ENCODE results near the gene PAH. TPM values are rescaled to one million over a fixed set of nuclear protein-coding genes. Genes with fewer than 3 reads are reported as not detected.

Gene PAH
- polyA plus RNA-seq, 1 of the 3 experiments (the other 2 are of a cell fraction): not detected

DNA sequence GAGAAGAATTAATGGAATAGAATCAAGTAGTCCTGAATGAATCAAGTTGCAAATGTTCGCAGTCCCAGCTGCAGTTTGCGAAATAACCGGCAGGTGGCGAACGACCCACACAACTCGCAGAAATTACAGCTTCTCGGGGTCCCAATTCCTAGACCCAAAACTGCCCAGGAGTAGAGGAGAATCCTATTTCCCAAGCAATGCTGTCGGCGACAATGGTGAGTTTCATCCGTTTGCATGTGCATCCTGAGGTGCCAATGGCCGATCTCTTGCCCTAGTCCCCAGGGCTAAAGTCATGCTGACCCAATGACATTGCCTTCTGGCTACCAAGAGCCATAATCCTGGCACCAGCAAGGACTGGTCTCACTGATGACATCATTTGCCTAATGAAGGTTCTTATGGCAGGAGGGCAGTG, 31.9 kb upstream of the PAH start:
- H3K4me1 ChIP-seq (ENCODE audit: control insufficient read depth in 1 of 2, insufficient read depth in 2 of 2, low read depth in 1 of 2, low read length in 1 of 2): peaks cover 0 to 7% of the 10 kb centered on the region in 2 experiments; a peak in 1 of 4 replicates
- ChIA-PET CTCF (interaction anchor here (0.7 to 7.2 kb wide), 36 partner anchors 9 to 684 kb away, joined by 3 to 138 read pairs (median 4); partner anchors contain the start of gene C12orf42), POLR2A (no interaction called here)
- no peaks in the 10 kb centered on the region for H3K79me2 ChIP-seq (ENCODE audit: insufficient read depth)
- peak; percentile 61 for DNase-seq
- H3K27me3 ChIP-seq (ENCODE audit: insufficient read depth): no peaks in the 10 kb centered on the region
- H3K9me2 ChIP-seq: no peaks in the 10 kb centered on the region
- H3K9ac ChIP-seq: no peak overlapping the region
- TF ChIP-seq RAD21 (IDR thresholded peaks at IDR 0.05; ENCODE audit: low read length) (peak; percentile 89), SMC3 (IDR thresholded peaks at IDR 0.05; ENCODE audit: low read depth, low read length) (peak; percentile 85), MEF2A (IDR thresholded peaks at IDR 0.05; ENCODE audit: borderline replicate concordance, low read depth) (no peak)
- TF ChIP-seq, protein P1, sequence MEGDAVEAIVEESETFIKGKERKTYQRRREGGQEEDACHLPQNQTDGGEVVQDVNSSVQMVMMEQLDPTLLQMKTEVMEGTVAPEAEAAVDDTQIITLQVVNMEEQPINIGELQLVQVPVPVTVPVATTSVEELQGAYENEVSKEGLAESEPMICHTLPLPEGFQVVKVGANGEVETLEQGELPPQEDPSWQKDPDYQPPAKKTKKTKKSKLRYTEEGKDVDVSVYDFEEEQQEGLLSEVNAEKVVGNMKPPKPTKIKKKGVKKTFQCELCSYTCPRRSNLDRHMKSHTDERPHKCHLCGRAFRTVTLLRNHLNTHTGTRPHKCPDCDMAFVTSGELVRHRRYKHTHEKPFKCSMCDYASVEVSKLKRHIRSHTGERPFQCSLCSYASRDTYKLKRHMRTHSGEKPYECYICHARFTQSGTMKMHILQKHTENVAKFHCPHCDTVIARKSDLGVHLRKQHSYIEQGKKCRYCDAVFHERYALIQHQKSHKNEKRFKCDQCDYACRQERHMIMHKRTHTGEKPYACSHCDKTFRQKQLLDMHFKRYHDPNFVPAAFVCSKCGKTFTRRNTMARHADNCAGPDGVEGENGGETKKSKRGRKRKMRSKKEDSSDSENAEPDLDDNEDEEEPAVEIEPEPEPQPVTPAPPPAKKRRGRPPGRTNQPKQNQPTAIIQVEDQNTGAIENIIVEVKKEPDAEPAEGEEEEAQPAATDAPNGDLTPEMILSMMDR (IDR thresholded peaks at IDR 0.05): peak; percentile 86
- H3K9me3 ChIP-seq: no peaks in the 10 kb centered on the region
- no peaks in the 10 kb centered on the region for H4K20me1 ChIP-seq (ENCODE audit: insufficient read depth)
- peak overlapping the region in 1 of 2 experiments; percentile 37; a peak in 1 of 4 replicates for H3K4me3 ChIP-seq (ENCODE audit: low read depth in 2 of 2, low read length in 1 of 2)
- H2AFZ ChIP-seq (ENCODE audit: low read depth): no peak overlapping the region
- WGBS (ENCODE audit: low lambda C conversion rate): 6% methylated on average over 11 of the region's 11 CpGs
- no peak overlapping the region for H3K27ac ChIP-seq (ENCODE audit: low read depth in 2 of 2, low read length in 1 of 2)
- no peak overlapping the region for H3K4me2 ChIP-seq
- no peaks in the 10 kb centered on the region for H3F3A ChIP-seq (replicated peaks; ENCODE audit: insufficient read depth)
- no peaks in the 10 kb centered on the region for H3K36me3 ChIP-seq (replicated peaks in 1 of 2; ENCODE audit: control insufficient read depth in 1 of 2, insufficient read depth in 2 of 2, low read length in 1 of 2)

DNA sequence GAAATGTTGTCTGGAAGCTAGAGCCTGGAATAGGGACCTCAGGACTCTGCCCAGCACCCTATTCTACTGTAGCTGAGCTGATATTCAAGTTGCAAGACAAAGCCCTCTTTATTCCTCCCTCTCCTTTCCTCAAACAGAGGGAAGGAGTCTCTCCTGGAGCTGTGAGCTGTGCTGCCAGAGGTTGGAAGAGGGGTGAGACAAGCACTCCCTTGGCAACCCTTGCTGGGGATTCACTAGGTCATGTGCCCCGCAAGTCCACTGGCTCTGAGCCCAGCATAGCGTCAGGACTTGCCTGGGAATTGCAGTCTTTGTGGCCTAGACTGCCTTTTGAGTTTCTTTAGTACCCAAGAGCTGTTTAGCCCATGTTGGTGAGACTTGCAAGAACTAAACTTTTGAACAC, 29.0 kb upstream of the PAH start:
- H3K9me2 ChIP-seq: no peaks in the 10 kb centered on the region
- no peaks in the 10 kb centered on the region for H3K27me3 ChIP-seq (ENCODE audit: insufficient read depth)
- H3K9me3 ChIP-seq: no peaks in the 10 kb centered on the region
- H2AFZ ChIP-seq (ENCODE audit: low read depth): no peak overlapping the region
- H4K20me1 ChIP-seq (ENCODE audit: insufficient read depth): no peaks in the 10 kb centered on the region
- H3K9ac ChIP-seq: no peak overlapping the region
- no peaks in the 10 kb centered on the region for H3K79me2 ChIP-seq (ENCODE audit: insufficient read depth)
- 5% methylated on average over 2 of the region's 2 CpGs for WGBS (ENCODE audit: low lambda C conversion rate)
- H3K36me3 ChIP-seq (replicated peaks in 1 of 2; ENCODE audit: control insufficient read depth in 1 of 2, insufficient read depth in 2 of 2, low read length in 1 of 2): no peaks in the 10 kb centered on the region
- TF ChIP-seq FOXM1 (IDR thresholded peaks at IDR 0.05; ENCODE audit: low read depth) (no peak), FOXJ3 (CRISPR knock-in tag; IDR thresholded peaks at IDR 0.05) (no peak), YY1 (IDR thresholded peaks at IDR 0.05; ENCODE audit: low read depth) (no peak), RFX5 (IDR thresholded peaks at IDR 0.05; ENCODE audit: low read length) (no peak), GATA2 (CRISPR knock-in tag; IDR thresholded peaks at IDR 0.05) (no peak), SIN3A (IDR thresholded peaks at IDR 0.05; ENCODE audit: borderline replicate concordance, low read depth, low read length) (no peak), RAD21 (IDR thresholded peaks at IDR 0.05; ENCODE audit: low read length) (no peak)
- TF ChIP-seq, protein P2, sequence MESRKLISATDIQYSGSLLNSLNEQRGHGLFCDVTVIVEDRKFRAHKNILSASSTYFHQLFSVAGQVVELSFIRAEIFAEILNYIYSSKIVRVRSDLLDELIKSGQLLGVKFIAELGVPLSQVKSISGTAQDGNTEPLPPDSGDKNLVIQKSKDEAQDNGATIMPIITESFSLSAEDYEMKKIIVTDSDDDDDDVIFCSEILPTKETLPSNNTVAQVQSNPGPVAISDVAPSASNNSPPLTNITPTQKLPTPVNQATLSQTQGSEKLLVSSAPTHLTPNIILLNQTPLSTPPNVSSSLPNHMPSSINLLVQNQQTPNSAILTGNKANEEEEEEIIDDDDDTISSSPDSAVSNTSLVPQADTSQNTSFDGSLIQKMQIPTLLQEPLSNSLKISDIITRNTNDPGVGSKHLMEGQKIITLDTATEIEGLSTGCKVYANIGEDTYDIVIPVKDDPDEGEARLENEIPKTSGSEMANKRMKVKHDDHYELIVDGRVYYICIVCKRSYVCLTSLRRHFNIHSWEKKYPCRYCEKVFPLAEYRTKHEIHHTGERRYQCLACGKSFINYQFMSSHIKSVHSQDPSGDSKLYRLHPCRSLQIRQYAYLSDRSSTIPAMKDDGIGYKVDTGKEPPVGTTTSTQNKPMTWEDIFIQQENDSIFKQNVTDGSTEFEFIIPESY (IDR thresholded peaks at IDR 0.05; ENCODE audit: borderline replicate concordance, low read depth): no peak
- H3K4me3 ChIP-seq (ENCODE audit: low read depth in 2 of 2, low read length in 1 of 2): no peak overlapping the region
- DNase-seq: no peak
- H3K4me1 ChIP-seq (ENCODE audit: control insufficient read depth in 1 of 2, insufficient read depth in 2 of 2, low read depth in 1 of 2, low read length in 1 of 2): peaks cover 0 to 7% of the 10 kb centered on the region in 2 experiments; a peak in 1 of 4 replicates
- POLR2A ChIA-PET: no interaction called here
- no peak overlapping the region for H3K27ac ChIP-seq (ENCODE audit: low read depth in 2 of 2, low read length in 1 of 2)
- CTCF ChIA-PET: interaction anchor here (1.0 to 1.2 kb wide), 2 partner anchors 602 to 604 kb away, joined by 3 read pairs; no protein-coding TSS in a partner anchor
- no peak overlapping the region for H3K4me2 ChIP-seq
- no peaks in the 10 kb centered on the region for H3F3A ChIP-seq (replicated peaks; ENCODE audit: insufficient read depth)

All from SK-N-SH (cell line).